GM21825 (cell line): ENCODE measurements around the gene CDK15.

Experiments
- ATAC-seq: cut with Tn5 transposase; IDR thresholded peaks from one replicate; pipeline ENCODE4 v1.9.1; 2021; ENCODE audit warnings: mild to moderate bottlenecking, moderate library complexity; ENCODE audit not compliant: unreplicated experiment

CDK15 gene

DNA sequence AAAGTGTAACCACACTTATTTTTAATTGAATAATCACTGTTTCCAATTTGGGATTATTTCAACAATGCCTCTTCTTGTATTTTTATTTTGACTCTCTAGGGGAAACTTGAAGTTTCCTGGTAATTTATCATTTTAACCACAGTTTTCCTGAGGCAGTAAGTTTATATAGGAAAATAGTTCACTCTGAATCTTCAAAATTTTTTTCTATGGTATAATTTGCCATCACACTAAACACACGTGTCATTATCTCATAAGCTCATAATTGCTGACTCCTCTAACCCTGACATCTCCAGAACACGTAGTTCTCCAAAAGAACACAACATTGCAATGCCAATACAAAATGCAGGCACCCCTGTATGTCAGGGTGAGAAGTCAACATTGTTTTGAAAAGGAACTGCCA, 125.1 kb downstream of the CDK15 start:
- ATAC-seq = no peak

DNA sequence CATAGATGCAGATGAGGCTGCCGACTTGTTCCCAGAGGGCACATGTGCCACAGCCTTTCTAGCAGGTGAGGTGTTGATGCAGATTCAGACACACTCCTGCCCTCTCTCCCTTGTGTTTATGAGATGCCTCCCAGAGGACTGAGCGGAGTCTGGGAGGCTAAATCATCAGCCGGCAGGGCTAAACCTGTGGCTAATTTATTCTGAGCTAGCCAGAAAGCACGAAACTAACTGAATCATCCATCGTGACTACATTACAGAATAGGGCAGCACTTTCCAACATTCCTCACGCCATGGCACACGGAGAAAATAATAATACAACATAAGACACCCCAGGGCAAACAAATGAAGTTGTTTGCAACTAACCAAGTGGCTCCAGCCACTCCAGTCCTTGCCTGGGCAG, 125.6 kb downstream of the CDK15 start:
- ATAC-seq = no peak

DNA sequence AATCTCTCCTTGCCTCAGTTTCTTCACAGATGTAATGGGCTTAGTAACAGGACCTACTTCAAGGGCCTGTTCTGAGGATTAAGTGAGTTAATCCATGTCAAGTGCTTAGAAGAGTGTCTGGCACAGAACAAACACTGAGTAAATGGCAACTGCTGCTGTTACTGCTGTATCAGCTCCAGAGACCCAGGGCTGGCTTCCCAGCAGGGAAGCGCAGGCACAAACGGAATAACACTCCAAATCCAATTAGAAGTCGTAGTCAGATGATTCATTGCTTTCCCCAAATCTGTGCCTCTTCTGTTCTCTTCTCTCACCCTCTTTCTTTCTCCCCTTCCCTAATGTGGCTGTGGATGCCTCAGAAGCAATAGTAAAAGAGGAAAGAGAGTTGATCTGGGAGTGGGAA, 126.2 kb downstream of the CDK15 start:
- no peak for ATAC-seq

DNA sequence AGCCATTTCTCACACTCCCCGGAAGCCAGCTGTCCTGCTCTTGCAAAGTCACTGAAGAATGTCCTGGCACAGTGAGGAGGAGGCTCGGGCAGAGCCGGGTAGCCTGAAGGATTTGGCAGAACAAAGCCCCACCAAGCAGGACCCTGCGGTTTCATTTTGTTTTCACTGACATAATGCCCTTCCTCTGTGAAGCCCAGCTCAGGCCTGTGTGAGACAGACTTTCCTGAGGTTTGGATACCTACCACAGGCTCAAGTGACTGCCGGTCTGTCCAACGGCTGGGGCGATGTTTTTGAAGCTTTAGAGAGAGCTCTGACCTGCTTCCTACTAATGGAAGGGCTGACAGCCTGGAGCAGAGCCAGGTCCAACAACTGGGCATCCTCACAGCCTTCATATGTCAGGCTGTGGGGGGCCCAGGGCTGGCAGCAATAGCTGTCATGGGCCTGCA, 127.5 kb downstream of the CDK15 start:
- ATAC-seq = no peak

DNA sequence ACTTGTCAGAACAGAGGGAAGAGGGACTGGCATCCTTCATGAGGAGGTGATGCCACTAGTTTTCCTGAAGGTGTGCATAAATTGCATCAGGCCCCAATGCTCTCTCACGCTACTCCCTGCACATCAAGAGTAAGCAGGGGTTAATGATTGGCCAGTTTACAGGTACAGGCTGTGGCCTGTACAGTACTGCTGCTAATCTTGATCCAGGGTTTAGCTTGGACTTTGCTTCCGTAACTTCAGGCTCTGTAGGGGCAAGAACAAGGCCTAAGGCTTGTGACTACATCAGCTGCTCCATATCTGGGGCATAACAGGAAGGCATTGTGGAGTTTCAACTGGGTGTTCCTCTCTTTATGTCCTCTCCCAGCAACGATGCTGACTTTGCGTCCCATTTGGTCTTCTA, 130.5 kb downstream of the CDK15 start:
- ATAC-seq = no peak

DNA sequence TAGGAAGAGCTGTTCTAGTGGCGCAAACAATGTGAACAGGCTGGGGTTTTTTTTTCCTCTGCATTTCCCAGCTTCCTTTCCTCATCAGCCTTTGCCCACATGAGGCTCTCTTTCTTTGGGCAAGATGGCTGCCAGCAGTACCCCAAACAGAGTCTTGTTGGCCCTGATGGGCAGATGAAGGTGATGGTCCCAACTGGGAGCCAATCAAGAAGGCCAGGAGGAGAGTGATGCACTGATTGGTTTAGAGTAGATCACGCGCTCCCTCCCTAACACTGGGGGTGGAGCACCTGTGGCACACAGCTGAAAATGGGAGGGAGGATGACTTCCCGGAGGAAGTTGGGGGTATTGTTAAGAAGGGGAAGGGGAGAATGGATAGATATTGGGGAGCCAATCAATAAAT, 131.0 kb downstream of the CDK15 start:
- no peak for ATAC-seq

DNA sequence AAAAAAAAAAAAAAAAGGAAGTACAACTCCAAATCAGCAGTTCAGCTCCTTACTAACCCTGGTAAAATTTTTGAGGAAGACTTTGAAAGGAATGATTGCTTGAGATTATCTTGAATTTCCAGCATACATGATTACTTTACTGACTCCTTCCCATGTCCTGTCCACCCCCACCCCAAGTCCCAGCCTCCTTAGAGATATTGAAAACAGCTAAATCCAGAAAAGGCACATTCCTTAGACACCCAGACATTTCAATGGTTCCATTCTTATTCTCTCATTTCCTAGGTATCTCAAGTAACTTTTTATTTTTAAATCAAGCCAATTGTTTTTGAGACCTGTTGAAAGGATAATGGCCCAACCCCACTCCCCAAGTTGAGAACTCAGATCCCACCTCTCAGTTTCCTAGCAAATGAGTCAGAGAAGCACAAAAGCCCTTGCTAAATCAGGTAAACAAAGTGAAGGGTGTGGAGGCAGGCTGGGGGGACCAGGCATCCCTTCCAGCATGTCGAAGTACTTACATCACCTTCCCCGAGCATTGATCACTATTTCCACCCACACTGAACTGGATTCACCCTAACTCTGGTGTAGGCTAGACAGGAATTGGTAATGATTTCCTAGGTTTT, 131.9 kb downstream of the CDK15 start:
- ATAC-seq = no peak

DNA sequence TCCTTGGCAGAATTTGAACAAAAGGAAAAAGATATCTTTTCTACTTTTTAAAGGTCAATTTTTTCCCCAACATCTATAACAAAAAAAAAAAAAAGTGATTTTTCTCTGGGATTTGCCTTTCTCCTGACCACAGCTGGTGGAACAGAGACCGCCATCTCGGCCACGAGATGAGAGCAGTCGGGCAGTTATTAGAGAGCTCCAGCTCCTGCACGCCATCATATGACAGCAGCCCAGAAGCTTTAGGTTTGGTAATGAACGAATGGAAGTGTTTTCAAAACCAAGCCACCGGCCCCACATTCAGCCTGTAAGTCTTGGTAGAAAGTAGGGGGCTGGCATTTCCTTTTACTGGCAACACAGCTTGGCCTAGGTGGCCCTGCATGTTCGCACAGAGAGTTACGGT, 132.4 kb downstream of the CDK15 start:
- no peak for ATAC-seq

DNA sequence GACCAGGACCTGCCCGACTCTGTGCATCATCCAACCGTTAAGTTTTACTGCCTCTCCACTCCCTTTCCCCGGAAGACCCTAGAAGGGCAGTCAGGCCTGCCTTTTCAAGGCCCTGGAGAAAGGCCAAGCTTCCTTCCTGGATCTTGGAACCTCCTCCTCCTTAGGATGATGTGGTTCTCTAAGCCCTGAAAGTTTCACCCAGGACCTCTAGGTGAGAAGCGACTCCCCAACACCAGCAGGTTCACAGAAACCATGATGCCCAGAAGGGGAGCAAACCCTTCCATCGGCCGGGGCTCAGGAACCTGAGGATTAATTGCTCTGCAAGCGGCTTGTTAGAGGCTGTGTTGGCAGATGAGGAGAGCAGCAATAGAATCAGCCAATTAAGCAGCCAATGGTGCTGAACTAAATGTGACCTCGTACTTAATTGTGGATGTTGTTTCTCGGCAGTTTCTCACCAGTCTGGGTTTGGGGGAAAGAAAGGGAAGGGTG, 133.2 kb downstream of the CDK15 start:
- ATAC-seq = no peak

DNA sequence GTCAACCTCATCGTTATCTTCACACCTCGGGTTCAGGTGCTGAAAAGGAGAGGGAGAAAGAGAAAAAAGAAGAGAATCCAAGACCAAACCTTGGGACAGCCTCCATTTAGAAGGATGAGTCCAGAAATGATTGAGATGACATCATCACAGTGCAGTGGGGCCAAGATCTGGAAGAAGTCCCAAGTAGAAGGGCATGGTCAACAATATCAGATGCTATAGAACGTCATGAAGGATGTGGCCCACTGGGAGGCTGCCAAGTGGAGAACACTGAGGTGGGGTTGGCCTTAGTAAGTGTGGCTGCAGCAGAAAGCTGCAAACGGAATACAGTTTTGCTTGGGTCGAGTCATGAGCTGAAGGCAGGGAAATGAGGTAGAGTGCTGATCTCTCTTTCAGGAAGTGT, 136.2 kb downstream of the CDK15 start:
- ATAC-seq = no peak
